HEK293T (cell line): ENCODE results near the gene KCNJ5.

Experiments used
- CTCF ChIA-PET: fragments of 350-600 bp; formaldehyde crosslinking; extraction: SDS; loops from one replicate; lab custom pipeline; 2021; ENCODE audit warnings: antibody characterized with exemption, inconsistent platforms; lab: Yijun Ruan, JAX
- POLR2A ChIA-PET: fragments of 350-600 bp; formaldehyde crosslinking; extraction: SDS; loops from one replicate; lab custom pipeline; 2020; ENCODE audit warnings: antibody characterized with exemption, inconsistent platforms; lab: Yijun Ruan, JAX
- DNase-seq: peaks from one replicate; pipeline ENCODE4 v3.0.0; 2012; ENCODE audit warnings: mixed read lengths; ENCODE audit errors: extremely low spot score
- ARNT ChIP-seq: fragments of 450-650 bp; IDR thresholded peaks from 2 replicates; pipeline ENCODE4 v1.6.1; 2017; ENCODE audit warnings: mild to moderate bottlenecking
- BHLHE40 ChIP-seq: fragments of 450-650 bp; IDR thresholded peaks from 2 replicates; pipeline ENCODE4 v1.6.1; 2016; ENCODE audit warnings: mild to moderate bottlenecking, moderate library complexity, borderline replicate concordance
- CTBP1 ChIP-seq: fragments of 450-650 bp; IDR thresholded peaks from 2 replicates; pipeline ENCODE4 v1.6.1; 2016; ENCODE audit warnings: borderline replicate concordance
- ELF4 ChIP-seq: fragments of 450-650 bp; IDR thresholded peaks from 2 replicates; pipeline ENCODE4 v1.6.1; 2017; ENCODE audit warnings: antibody characterized with exemption
- FOXA1 ChIP-seq: fragments of 450-650 bp; IDR thresholded peaks from 2 replicates; pipeline ENCODE4 v1.6.1; 2016; ENCODE audit warnings: mild to moderate bottlenecking
- FOXK2 ChIP-seq: fragments of 450-650 bp; IDR thresholded peaks from 2 replicates; pipeline ENCODE4 v1.6.1; 2016; ENCODE audit warnings: mild to moderate bottlenecking
- FOXM1 ChIP-seq: fragments of 450-650 bp; IDR thresholded peaks from 2 replicates; pipeline ENCODE4 v1.6.1; 2017; ENCODE audit warnings: mild to moderate bottlenecking, borderline replicate concordance
- HDGF ChIP-seq: fragments of 450-650 bp; IDR thresholded peaks from 2 replicates; pipeline ENCODE4 v1.6.1; 2017; ENCODE audit warnings: antibody characterized with exemption, borderline replicate concordance
- L3MBTL2 ChIP-seq: fragments of 450-650 bp; conservative IDR thresholded peaks from 2 replicates; pipeline ENCODE4 v1.6.1; 2016; ENCODE audit warnings: mild to moderate bottlenecking
- LEF1 ChIP-seq: fragments of 450-650 bp; IDR thresholded peaks from 2 replicates; pipeline ENCODE4 v1.6.1; 2017; ENCODE audit warnings: mild to moderate bottlenecking, borderline replicate concordance
- NFRKB ChIP-seq: fragments of 450-650 bp; IDR thresholded peaks from 2 replicates; pipeline ENCODE4 v1.6.1; 2016; ENCODE audit warnings: mild to moderate bottlenecking, moderate library complexity
- PKNOX1 ChIP-seq: fragments of 450-650 bp; IDR thresholded peaks from 2 replicates; pipeline ENCODE4 v1.6.1; 2016
- SP1 ChIP-seq: fragments of 450-650 bp; IDR thresholded peaks from 2 replicates; pipeline ENCODE4 v1.6.1; 2017
- SUZ12 ChIP-seq: fragments of 450-650 bp; IDR thresholded peaks from 2 replicates; pipeline ENCODE4 v1.6.1; 2016; ENCODE audit warnings: mild to moderate bottlenecking
- TARDBP ChIP-seq: fragments of 450-650 bp; IDR thresholded peaks from 2 replicates; pipeline ENCODE4 v1.6.1; 2016
- ZNF384 ChIP-seq: fragments of 450-650 bp; IDR thresholded peaks from 2 replicates; pipeline ENCODE4 v1.6.1; 2016

The KCNJ5 gene

GRCh38 chr11:128936606-128937251, 45.6 kb downstream of the KCNJ5 start:
- DNase-seq = no peak
- ChIA-PET CTCF (interaction anchor here (1.0 kb wide), 1 partner anchor 52 kb away, joined by 3 read pairs; no protein-coding TSS in a partner anchor), POLR2A (no interaction called here)
- TF ChIP-seq CTBP1 (no peak), NFRKB (no peak), LEF1 (no peak), ELF4 (no peak), BHLHE40 (no peak), FOXA1 (no peak), PKNOX1 (no peak), FOXM1 (no peak), SP1 (no peak), ZNF384 (no peak), HDGF (no peak), ARNT (no peak), SUZ12 (no peak), FOXK2 (no peak), L3MBTL2 (no peak), TARDBP (no peak)

- DNase-seq = no peak
- CTCF ChIA-PET = no interaction called here
- no peak for TF ChIP-seq SUZ12
- no peak for TF ChIP-seq SP1
- TF ChIP-seq FOXM1 = no peak
- TF ChIP-seq HDGF = no peak
- TF ChIP-seq ARNT = no peak
- no peak for TF ChIP-seq ELF4
- no peak for TF ChIP-seq FOXA1
- TF ChIP-seq CTBP1 = no peak
- TF ChIP-seq PKNOX1 = no peak
- TF ChIP-seq FOXK2 = no peak
- no peak for TF ChIP-seq NFRKB
- no peak for TF ChIP-seq TARDBP
- TF ChIP-seq L3MBTL2 = no peak
- no peak for TF ChIP-seq LEF1
- POLR2A ChIA-PET = no interaction called here
Measured at GRCh38 chr11:128937480-128937879, 46.3 kb downstream of the KCNJ5 start.

GRCh38 chr11:128938156-128938885, 47.2 kb downstream of the KCNJ5 start:
- CTCF ChIA-PET = no interaction called here
- TF ChIP-seq ELF4 (no peak), TARDBP (no peak), SP1 (no peak), FOXK2 (no peak), ARNT (no peak), SUZ12 (no peak), PKNOX1 (no peak), ZNF384 (no peak), LEF1 (no peak), NFRKB (no peak), BHLHE40 (no peak), FOXM1 (no peak), HDGF (no peak), CTBP1 (no peak)
- no peak for DNase-seq
- POLR2A ChIA-PET = no interaction called here

GRCh38 chr11:128939591-128939990, 48.4 kb downstream of the KCNJ5 start:
- no peak for DNase-seq
- ChIA-PET CTCF (interaction anchor here (0.6 to 1.2 kb wide), 3 partner anchors 9 to 782 kb away, joined by 3 to 5 read pairs (median 4); no protein-coding TSS in a partner anchor), POLR2A (no interaction called here)
- TF ChIP-seq BHLHE40 = no peak
- TF ChIP-seq FOXM1 = no peak
- no peak for TF ChIP-seq SP1
- no peak for TF ChIP-seq ELF4
- no peak for TF ChIP-seq SUZ12
- no peak for TF ChIP-seq CTBP1
- TF ChIP-seq LEF1 = no peak
- TF ChIP-seq HDGF = no peak
- TF ChIP-seq TARDBP = no peak
- no peak for TF ChIP-seq ZNF384
- TF ChIP-seq NFRKB = no peak
- TF ChIP-seq L3MBTL2 = no peak
- TF ChIP-seq FOXK2 = no peak
- no peak for TF ChIP-seq PKNOX1
- TF ChIP-seq ARNT = no peak
- TF ChIP-seq FOXA1 = no peak

- TF ChIP-seq BHLHE40 = no peak
- TF ChIP-seq ARNT = no peak
- no peak for TF ChIP-seq LEF1
- no peak for TF ChIP-seq SP1
- no peak for TF ChIP-seq NFRKB
- no peak for TF ChIP-seq TARDBP
- no peak for TF ChIP-seq CTBP1
- TF ChIP-seq FOXM1 = no peak
- TF ChIP-seq FOXK2 = no peak
- no peak for TF ChIP-seq PKNOX1
- TF ChIP-seq L3MBTL2 = no peak
- TF ChIP-seq SUZ12 = no peak
- TF ChIP-seq FOXA1 = no peak
- TF ChIP-seq ZNF384 = no peak
- TF ChIP-seq ELF4 = no peak
- TF ChIP-seq HDGF = no peak
- no peak for DNase-seq
- ChIA-PET POLR2A (no interaction called here), CTCF (interaction anchor here (1.2 kb wide), 1 partner anchor 8 kb away, joined by 4 read pairs; no protein-coding TSS in a partner anchor)
Measured at GRCh38 chr11:128940156-128940555, 49.0 kb downstream of the KCNJ5 start.
